CD4-positive, alpha-beta memory T cell (primary cell): ENCODE measurements around the gene COL5A1. TPM values are rescaled to one million over a fixed set of nuclear protein-coding genes. Genes with fewer than 3 reads are reported as not detected.

ENCODE experiments used
- CTCF ChIA-PET: fragments of 350-600 bp; sonication (Branson Sonifier 250); formaldehyde crosslinking; loops from one replicate; lab custom pipeline; 2021; ENCODE audit warnings: inconsistent platforms; ENCODE audit not compliant: partially characterized antibody; lab: Charles Lee
- POLR2A ChIA-PET: fragments of 350-600 bp; sonication (Branson Sonifier 250); formaldehyde crosslinking; loops from one replicate; lab custom pipeline; 2021; ENCODE audit not compliant: partially characterized antibody; lab: Charles Lee
- DNase-seq, 5 donors: peaks; one replicate each; pipeline versions ENCODE4 v3.0.0 to v3.0.0-alpha.2; 2020 to 2022; ENCODE audit warnings: mixed read lengths in 1 of 5
- H3K27ac ChIP-seq: one replicate; pipeline ENCODE4 v1.7.0; 2013; ENCODE audit warnings: low read depth, low read length
- H3K27me3 ChIP-seq: 2 replicates; pipeline ENCODE4 v1.7.0; 2013; ENCODE audit warnings: mild to moderate bottlenecking, low read length, moderate library complexity; ENCODE audit not compliant: insufficient read depth
- H3K36me3 ChIP-seq: 2 replicates; pipeline ENCODE4 v1.7.0; 2013; ENCODE audit warnings: mild to moderate bottlenecking, low read length, moderate library complexity; ENCODE audit not compliant: insufficient read depth
- H3K4me1 ChIP-seq: 2 replicates; pipeline ENCODE4 v1.7.0; 2013; ENCODE audit warnings: mild to moderate bottlenecking, low read length, moderate library complexity; ENCODE audit not compliant: insufficient read depth
- H3K4me3 ChIP-seq, 2 donors: one replicate each; pipeline ENCODE4 v1.7.0; 2013; ENCODE audit warnings: low read length in 2 of 2, mild to moderate bottlenecking in 1 of 2
- H3K9me3 ChIP-seq, 2 donors: one replicate each; pipeline ENCODE4 v1.7.0; 2013; ENCODE audit warnings: low read length in 2 of 2, control low read depth in 1 of 2; ENCODE audit not compliant: control insufficient read depth in 1 of 2
- H3K27ac Mint-ChIP-seq, 7 donors: one replicate each; pipeline ENCODE4 v1.8.0; 2020 to 2021; ENCODE audit warnings: mixed read lengths in 7 of 7, mild to moderate bottlenecking in 6 of 7, inconsistent platforms in 3 of 7, moderate library complexity in 3 of 7
- H3K27me3 Mint-ChIP-seq, 2 donors: one replicate each; pipeline ENCODE4 v1.8.0; 2020 to 2021; ENCODE audit warnings: mixed read lengths in 2 of 2
- H3K36me3 Mint-ChIP-seq, 2 donors: one replicate each; pipeline ENCODE4 v1.8.0; 2020 to 2021; ENCODE audit warnings: mixed read lengths in 2 of 2, inconsistent platforms in 1 of 2, mild to moderate bottlenecking in 1 of 2
- H3K4me1 Mint-ChIP-seq, 4 donors: one replicate each; pipeline ENCODE4 v1.8.0; 2020 to 2021; ENCODE audit warnings: mixed read lengths in 4 of 4, mild to moderate bottlenecking in 1 of 4
- H3K4me3 Mint-ChIP-seq, 8 donors: one replicate each; pipeline ENCODE4 v1.8.0; 2020 to 2021; ENCODE audit warnings: mixed read lengths in 8 of 8, mild to moderate bottlenecking in 7 of 8, moderate library complexity in 6 of 8, inconsistent platforms in 3 of 8
- H3K9me3 Mint-ChIP-seq, 8 donors: one replicate each; pipeline ENCODE4 v1.8.0; 2020 to 2021; ENCODE audit warnings: mixed read lengths in 8 of 8, mild to moderate bottlenecking in 5 of 8, inconsistent platforms in 3 of 8, moderate library complexity in 1 of 8
- intact Hi-C: fragments of 100-400 bp; cut with micrococcal nuclease; formaldehyde crosslinking; loops from one replicate; pipeline ENCODE4 v1.15.1; 2023
- polyA plus RNA-seq, 2 donors: library from polyadenylated mRNA; unstranded; fragments of 300-500 nt; fragmentation: Illumina TruSeq; gene quantifications; one replicate each; pipeline ENCODE4 v1.2.3, GENCODE V29; 2021
- total RNA-seq, 2 experiments: library from RNA; stranded (reverse); gene quantifications; one replicate each; pipeline ENCODE4 v1.2.3, GENCODE V29; 2021

COL5A1 gene
- total and polyA plus RNA-seq, 4 experiments from 2014 or later: 0.36 to 1.6 (median 1.5) TPM; not detected in 1

DNA sequence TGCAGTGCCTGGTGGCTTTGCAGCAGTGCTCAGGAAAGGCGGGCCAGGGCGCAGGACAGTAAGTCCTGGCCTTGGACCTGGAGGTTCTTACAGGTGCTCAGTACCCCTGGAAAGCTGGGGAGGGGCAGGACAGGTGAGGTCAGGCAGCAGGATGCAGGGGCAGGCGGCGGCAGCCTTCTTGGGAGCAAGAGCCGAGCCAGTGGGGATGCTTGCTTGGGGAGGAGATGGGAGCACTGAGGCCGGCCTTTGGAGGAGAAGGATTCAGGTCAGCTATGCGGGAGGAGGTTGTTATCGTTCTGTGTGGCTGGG is 98.0 kb downstream of the COL5A1 start:
- DNase-seq: no peak
- no peaks in the 10 kb centered on the region for H3K36me3 Mint-ChIP-seq
- H3K4me3 Mint-ChIP-seq: no peak overlapping the region
- H3K27ac ChIP-seq: no peak overlapping the region
- H3K9me3 ChIP-seq: no peaks in the 10 kb centered on the region
- peaks cover 0 to 1% (median 0%) of the 10 kb centered on the region in 8 donors for H3K9me3 Mint-ChIP-seq
- H3K4me3 ChIP-seq: no peak overlapping the region
- H3K27me3 Mint-ChIP-seq: peaks cover 4 to 5% of the 10 kb centered on the region in 2 donors
- H3K27ac Mint-ChIP-seq: no peak overlapping the region
- H3K36me3 ChIP-seq: no peaks in the 10 kb centered on the region
- POLR2A ChIA-PET: no interaction called here
- H3K4me1 Mint-ChIP-seq: no peaks in the 10 kb centered on the region
- H3K4me1 ChIP-seq: no peaks in the 10 kb centered on the region
- intact Hi-C loops: no loop called here
- no peaks in the 10 kb centered on the region for H3K27me3 ChIP-seq
- CTCF ChIA-PET: interaction anchor here (0.9 to 2.9 kb wide), 2 partner anchors 284 to 290 kb away, joined by 3 to 18 read pairs; no protein-coding TSS in a partner anchor

DNA sequence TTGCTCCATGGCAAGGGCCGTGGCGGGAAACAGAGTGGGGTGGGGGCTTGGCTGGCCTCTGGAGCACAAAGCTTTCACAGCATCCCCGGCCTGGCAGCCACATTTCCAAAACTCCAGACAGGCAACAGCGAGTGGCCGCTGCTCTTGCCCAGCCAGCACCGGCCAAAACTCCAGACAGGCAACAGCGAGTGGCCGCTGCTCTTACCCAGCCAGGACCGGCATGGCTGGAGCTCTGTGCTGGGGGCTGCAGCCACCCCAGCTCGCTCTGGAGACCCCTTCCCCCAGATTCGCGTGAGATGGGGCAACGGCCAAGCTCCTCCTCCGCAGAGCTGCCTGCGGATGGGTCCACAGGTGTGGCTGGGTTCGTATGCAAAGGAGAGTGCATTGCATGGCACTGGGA is 98.5 kb downstream of the COL5A1 start:
- Mint-ChIP-seq H3K4me3 (no peak overlapping the region), H3K4me1 (no peaks in the 10 kb centered on the region), H3K27ac (no peak overlapping the region), H3K36me3 (no peaks in the 10 kb centered on the region), H3K27me3 (peaks cover 4 to 5% of the 10 kb centered on the region in 2 donors), H3K9me3 (peaks cover 0 to 1% (median 0%) of the 10 kb centered on the region in 8 donors)
- ChIA-PET POLR2A (no interaction called here), CTCF (interaction anchor here (2.9 kb wide), 1 partner anchor 291 kb away, joined by 18 read pairs; no protein-coding TSS in a partner anchor)
- H3K27me3 ChIP-seq: no peaks in the 10 kb centered on the region
- H3K9me3 ChIP-seq: no peaks in the 10 kb centered on the region
- no peak overlapping the region for H3K27ac ChIP-seq
- intact Hi-C loops: no loop called here
- no peaks in the 10 kb centered on the region for H3K36me3 ChIP-seq
- no peaks in the 10 kb centered on the region for H3K4me1 ChIP-seq
- H3K4me3 ChIP-seq: no peak overlapping the region
- DNase-seq: no peak

DNA sequence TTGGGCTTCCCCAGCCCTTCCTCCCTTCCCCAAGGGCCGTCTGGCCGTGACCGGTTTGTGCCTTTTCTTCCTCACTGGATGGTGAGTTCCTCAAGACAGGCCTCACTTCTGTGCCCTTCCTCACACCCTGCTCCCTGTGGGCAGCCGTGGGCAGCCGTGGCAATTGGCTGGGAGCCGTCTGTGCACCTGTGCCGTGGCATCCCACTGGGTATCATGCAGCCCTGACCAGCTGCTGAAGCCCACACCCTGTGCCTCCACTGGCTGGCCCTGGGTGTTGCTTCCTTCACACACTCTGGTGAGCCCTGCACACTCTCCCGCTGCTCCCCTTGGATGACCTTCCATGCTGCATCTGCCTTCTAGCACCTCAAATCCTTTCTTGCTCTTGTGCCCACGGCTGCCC is 100.2 kb downstream of the COL5A1 start:
- POLR2A ChIA-PET: no interaction called here
- H3K4me1 Mint-ChIP-seq: no peaks in the 10 kb centered on the region
- no peaks in the 10 kb centered on the region for H3K4me1 ChIP-seq
- no peak for DNase-seq
- H3K27ac ChIP-seq: no peak overlapping the region
- H3K36me3 Mint-ChIP-seq: no peaks in the 10 kb centered on the region
- no peaks in the 10 kb centered on the region for H3K27me3 ChIP-seq
- no peak overlapping the region for H3K27ac Mint-ChIP-seq
- no peaks in the 10 kb centered on the region for H3K36me3 ChIP-seq
- H3K27me3 Mint-ChIP-seq: peaks cover 4 to 5% of the 10 kb centered on the region in 2 donors
- intact Hi-C loops: no loop called here
- peaks cover 0 to 1% (median 0%) of the 10 kb centered on the region in 8 donors for H3K9me3 Mint-ChIP-seq
- CTCF ChIA-PET: no interaction called here
- H3K9me3 ChIP-seq: no peaks in the 10 kb centered on the region
- no peak overlapping the region for H3K4me3 Mint-ChIP-seq
- no peak overlapping the region for H3K4me3 ChIP-seq

DNA sequence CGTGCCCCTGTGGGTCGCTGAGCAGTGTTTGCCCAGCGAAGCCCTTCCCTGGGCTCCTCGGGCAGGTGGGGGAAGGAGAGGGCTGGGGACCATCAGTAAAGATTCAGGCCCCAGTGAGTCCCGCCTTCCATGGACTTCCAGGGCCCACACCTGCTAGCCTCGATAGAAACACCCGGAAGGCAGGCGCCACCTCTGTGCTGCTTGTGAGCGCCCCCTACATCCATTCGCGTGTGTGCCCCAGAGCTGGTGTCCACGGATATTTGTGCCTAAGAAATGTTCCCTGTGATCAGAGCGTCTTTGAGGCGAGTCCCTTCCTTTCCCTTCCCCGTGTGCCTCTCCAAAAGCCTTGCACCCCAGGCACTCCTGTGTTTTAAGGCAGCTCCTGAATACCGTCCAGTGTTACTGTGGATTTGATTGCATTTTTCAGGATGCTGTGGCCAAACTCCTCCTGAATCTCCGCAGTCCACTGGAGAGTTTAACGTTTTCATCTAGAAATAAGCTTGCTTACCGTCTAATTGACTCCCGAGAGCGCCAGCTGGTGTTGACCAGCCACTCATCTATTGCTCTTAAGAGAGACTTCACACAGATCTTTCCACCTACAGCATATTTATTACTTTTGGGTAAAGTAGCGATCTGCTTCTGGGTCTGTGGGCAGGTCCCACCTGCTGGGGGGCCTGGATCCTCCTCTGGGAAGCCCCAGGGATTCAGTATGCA is 101.4 kb downstream of the COL5A1 start:
- no peaks in the 10 kb centered on the region for H3K9me3 ChIP-seq
- Mint-ChIP-seq H3K9me3 (peaks cover 0 to 3% (median 0%) of the 10 kb centered on the region in 8 donors), H3K36me3 (no peaks in the 10 kb centered on the region), H3K4me3 (no peak overlapping the region), H3K4me1 (no peaks in the 10 kb centered on the region), H3K27ac (peak overlapping the region in 1 of 7 donors; percentile 70), H3K27me3 (peaks cover 4 to 5% of the 10 kb centered on the region in 2 donors)
- intact Hi-C loops: no loop called here
- ChIA-PET POLR2A (no interaction called here), CTCF (no interaction called here)
- no peak overlapping the region for H3K4me3 ChIP-seq
- H3K36me3 ChIP-seq: no peaks in the 10 kb centered on the region
- no peaks in the 10 kb centered on the region for H3K27me3 ChIP-seq
- no peaks in the 10 kb centered on the region for H3K4me1 ChIP-seq
- no peak overlapping the region for H3K27ac ChIP-seq
- DNase-seq: no peak

DNA sequence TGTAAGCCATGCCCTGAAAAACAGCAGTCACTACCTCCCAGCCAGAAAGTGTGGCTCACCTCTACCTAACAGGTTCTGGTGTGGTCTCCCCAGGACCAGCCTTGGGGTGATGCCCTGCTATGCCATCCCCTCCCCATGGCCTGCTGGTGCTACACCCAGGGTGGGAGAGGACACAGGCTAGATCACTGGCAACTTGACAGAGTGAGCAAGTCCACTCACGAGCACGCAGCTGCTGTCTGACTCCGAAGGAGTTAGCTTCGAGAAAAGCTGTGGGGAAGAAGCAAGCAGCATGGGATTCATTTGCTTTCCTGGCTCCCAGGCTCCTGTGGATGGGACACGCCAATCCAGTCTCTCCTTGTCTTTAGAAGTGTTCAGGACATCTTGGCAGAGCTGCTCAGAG is 102.2 kb downstream of the COL5A1 start:
- Histone ChIP-seq H3K27ac (no peak overlapping the region), H3K4me1 (no peaks in the 10 kb centered on the region), H3K4me3 (no peak overlapping the region), H3K36me3 (no peaks in the 10 kb centered on the region), H3K9me3 (no peaks in the 10 kb centered on the region), H3K27me3 (no peaks in the 10 kb centered on the region)
- peaks cover 4 to 5% of the 10 kb centered on the region in 2 donors for H3K27me3 Mint-ChIP-seq
- no peak for DNase-seq
- no peak overlapping the region for H3K4me3 Mint-ChIP-seq
- H3K4me1 Mint-ChIP-seq: no peaks in the 10 kb centered on the region
- intact Hi-C loops: no loop called here
- no peak overlapping the region for H3K27ac Mint-ChIP-seq
- no peaks in the 10 kb centered on the region for H3K36me3 Mint-ChIP-seq
- ChIA-PET CTCF (no interaction called here), POLR2A (no interaction called here)
- H3K9me3 Mint-ChIP-seq: peaks cover 0 to 3% (median 0%) of the 10 kb centered on the region in 8 donors

DNA sequence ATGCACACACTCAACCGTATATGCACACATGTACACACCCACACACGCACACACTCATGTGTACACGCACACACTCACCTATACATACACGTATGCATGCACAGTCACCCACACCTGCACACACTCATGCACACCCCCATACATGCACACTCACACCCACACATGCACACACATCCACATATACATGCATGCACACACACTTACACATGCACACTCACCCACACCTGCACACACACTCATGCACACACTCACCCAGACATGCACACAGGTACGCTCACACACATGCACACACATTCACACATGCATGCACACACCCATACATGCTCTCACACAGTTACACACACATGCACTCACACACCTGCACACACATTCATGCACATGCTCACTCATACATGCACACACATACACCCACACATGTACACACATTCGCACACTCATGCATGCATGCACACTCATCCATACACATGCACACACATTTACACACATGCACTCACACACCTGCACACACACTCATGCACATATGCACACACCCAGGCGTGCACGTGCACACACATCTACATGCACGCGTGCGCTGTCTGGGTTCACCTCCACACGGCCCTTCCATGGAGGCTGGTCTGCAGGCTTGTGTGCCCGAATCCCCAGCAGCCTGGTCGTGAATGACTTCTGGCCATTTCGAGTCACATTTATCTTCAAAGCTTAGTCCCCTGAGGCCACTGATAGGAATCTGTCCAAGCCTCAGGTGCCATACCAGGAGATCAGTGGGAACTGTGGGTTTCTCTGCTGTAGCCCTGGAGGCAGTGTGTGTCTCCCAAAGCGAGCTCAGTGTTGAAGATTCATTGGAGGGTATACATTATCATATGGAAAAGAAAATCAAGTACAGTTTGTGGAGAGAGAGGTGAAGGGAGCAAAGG is 103.0 kb downstream of the COL5A1 start:
- H3K4me1 Mint-ChIP-seq: no peaks in the 10 kb centered on the region
- POLR2A ChIA-PET: no interaction called here

DNA sequence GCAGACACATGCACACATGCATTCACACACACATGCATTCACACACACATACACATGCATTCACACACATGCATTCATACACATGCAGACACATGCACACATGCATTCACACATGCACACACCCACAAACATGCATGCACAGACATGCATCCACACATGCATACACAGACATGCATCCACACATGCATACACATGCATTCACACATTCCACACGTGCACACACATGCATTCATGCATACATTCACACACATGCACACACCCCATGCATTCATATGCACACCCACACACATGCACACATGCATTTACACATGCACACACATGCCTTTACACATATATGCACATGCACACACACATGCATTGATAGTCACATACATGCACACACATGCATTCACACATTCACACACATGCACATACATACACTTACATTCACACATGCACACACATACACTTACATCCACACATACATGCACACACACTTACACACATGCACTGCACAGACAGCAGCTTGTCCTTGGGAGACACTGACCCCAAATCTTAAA is 106.4 kb downstream of the COL5A1 start:
- no peaks in the 10 kb centered on the region for H3K27me3 ChIP-seq
- no peaks in the 10 kb centered on the region for H3K4me1 Mint-ChIP-seq
- H3K36me3 ChIP-seq: no peaks in the 10 kb centered on the region
- no peak overlapping the region for H3K27ac ChIP-seq
- no peaks in the 10 kb centered on the region for H3K4me1 ChIP-seq
- CTCF ChIA-PET: no interaction called here
- POLR2A ChIA-PET: no interaction called here
- H3K9me3 ChIP-seq: no peaks in the 10 kb centered on the region
- no peaks in the 10 kb centered on the region for H3K36me3 Mint-ChIP-seq
- no peak overlapping the region for H3K27ac Mint-ChIP-seq
- no peak overlapping the region for H3K4me3 ChIP-seq
- H3K4me3 Mint-ChIP-seq: no peak overlapping the region
- DNase-seq: no peak
- H3K9me3 Mint-ChIP-seq: peaks cover 0 to 2% (median 0%) of the 10 kb centered on the region in 8 donors
- H3K27me3 Mint-ChIP-seq: no peaks in the 10 kb centered on the region
- intact Hi-C loops: no loop called here

More for the DNA sequence above, 103.0 kb downstream of the COL5A1 start:
- no peak overlapping the region for H3K4me3 ChIP-seq
- H3K27ac ChIP-seq: no peak overlapping the region
- Mint-ChIP-seq H3K9me3 (peaks cover 0 to 3% (median 0%) of the 10 kb centered on the region in 8 donors), H3K27ac (no peak overlapping the region), H3K27me3 (peaks cover 1 to 4% of the 10 kb centered on the region in 2 donors), H3K36me3 (no peaks in the 10 kb centered on the region), H3K4me3 (no peak overlapping the region)
- no peak for DNase-seq
- CTCF ChIA-PET: no interaction called here
- no peaks in the 10 kb centered on the region for H3K4me1 ChIP-seq
- H3K27me3 ChIP-seq: no peaks in the 10 kb centered on the region
- H3K9me3 ChIP-seq: no peaks in the 10 kb centered on the region
- H3K36me3 ChIP-seq: no peaks in the 10 kb centered on the region
- intact Hi-C loops: no loop called here
